ENCODE measurements around the gene RASGEF1B. TPM values are rescaled to one million over a fixed set of nuclear protein-coding genes. Genes with fewer than 3 reads are reported as not detected.
A peak's percentile ranks its signal among the peaks of the same experiment; 100 is the strongest.

RASGEF1B gene
- total RNA-seq, 1 donor from 2014 or later = 43.7 TPM

GRCh38 chr4:81465406-81466340 lies 6.0 kb downstream of the RASGEF1B start:
- TF ChIP-seq, protein P1, sequence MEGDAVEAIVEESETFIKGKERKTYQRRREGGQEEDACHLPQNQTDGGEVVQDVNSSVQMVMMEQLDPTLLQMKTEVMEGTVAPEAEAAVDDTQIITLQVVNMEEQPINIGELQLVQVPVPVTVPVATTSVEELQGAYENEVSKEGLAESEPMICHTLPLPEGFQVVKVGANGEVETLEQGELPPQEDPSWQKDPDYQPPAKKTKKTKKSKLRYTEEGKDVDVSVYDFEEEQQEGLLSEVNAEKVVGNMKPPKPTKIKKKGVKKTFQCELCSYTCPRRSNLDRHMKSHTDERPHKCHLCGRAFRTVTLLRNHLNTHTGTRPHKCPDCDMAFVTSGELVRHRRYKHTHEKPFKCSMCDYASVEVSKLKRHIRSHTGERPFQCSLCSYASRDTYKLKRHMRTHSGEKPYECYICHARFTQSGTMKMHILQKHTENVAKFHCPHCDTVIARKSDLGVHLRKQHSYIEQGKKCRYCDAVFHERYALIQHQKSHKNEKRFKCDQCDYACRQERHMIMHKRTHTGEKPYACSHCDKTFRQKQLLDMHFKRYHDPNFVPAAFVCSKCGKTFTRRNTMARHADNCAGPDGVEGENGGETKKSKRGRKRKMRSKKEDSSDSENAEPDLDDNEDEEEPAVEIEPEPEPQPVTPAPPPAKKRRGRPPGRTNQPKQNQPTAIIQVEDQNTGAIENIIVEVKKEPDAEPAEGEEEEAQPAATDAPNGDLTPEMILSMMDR (IDR thresholded peaks at IDR 0.05) = no peak
- ATAC-seq (ENCODE audit: low read depth) (no peak), DNase-seq (no peak)
- intact Hi-C loops (cut with micrococcal nuclease) = no loop called here
- no peaks in the 10 kb centered on the region for H3K9me3 Mint-ChIP-seq
- H3K4me1 Mint-ChIP-seq = peaks cover 85% of the 10 kb centered on the region
- no peak overlapping the region for H3K4me3 Mint-ChIP-seq
- ChIA-PET CTCF (interaction anchor here (1.1 to 9.6 kb wide), 10 partner anchors 13 to 895 kb away, joined by 3 to 239 read pairs (median 6); no protein-coding TSS in a partner anchor), POLR2A (interaction anchor here (0.6 to 0.8 kb wide), 2 partner anchors 156 to 379 kb away, joined by 3 read pairs; no protein-coding TSS in a partner anchor)
- no peaks in the 10 kb centered on the region for H3K27me3 Mint-ChIP-seq
- no peak overlapping the region for H3K27ac Mint-ChIP-seq
- H3K36me3 Mint-ChIP-seq (ENCODE audit: low read depth) = peaks cover 51% of the 10 kb centered on the region

DNA sequence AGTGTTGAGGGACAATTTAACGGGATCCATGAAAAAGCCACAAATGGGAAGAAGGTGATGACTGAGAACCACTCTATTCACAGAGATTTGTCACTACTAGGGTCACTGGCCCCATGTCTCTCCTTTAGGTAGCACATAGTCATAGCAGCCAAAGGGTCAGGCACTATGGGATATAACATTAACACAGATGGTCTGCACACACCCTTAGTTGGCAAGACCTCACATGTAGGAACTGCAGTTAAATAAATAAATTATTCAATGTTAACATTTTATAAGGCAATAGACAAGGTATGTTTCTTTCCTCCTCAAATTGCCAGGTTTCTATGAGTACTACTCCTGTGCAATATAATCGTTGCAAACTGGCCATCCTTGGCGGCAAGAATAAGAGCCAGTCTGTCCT lies 10.9 kb downstream of the RASGEF1B start:
- Mint-ChIP-seq H3K4me3 (no peak overlapping the region), H3K4me1 (peaks cover 72% of the 10 kb centered on the region), H3K9me3 (no peaks in the 10 kb centered on the region), H3K27ac (no peak overlapping the region), H3K36me3 (ENCODE audit: low read depth) (peaks cover 78% of the 10 kb centered on the region), H3K27me3 (no peaks in the 10 kb centered on the region)
- no peak for DNase-seq
- intact Hi-C loops (cut with micrococcal nuclease) = no loop called here
- ChIA-PET POLR2A (interaction anchor here (1.6 kb wide), 1 partner anchor 11 kb away, joined by 4 read pairs; the partner anchor contains the start of gene RASGEF1B), CTCF (no interaction called here)
- TF ChIP-seq, protein P1 (IDR thresholded peaks at IDR 0.05) = no peak
- no peak for ATAC-seq (ENCODE audit: low read depth)

GRCh38 chr4:81460191-81460701 lies 11.5 kb downstream of the RASGEF1B start:
- no peak for DNase-seq
- intact Hi-C loops (cut with micrococcal nuclease) = no loop called here
- peaks cover 79% of the 10 kb centered on the region for H3K36me3 Mint-ChIP-seq (ENCODE audit: low read depth)
- TF ChIP-seq, protein P1 (IDR thresholded peaks at IDR 0.05) = no peak
- H3K4me3 Mint-ChIP-seq = no peak overlapping the region
- peak overlapping the region; percentile 59 for H3K27ac Mint-ChIP-seq
- no peaks in the 10 kb centered on the region for H3K9me3 Mint-ChIP-seq
- CTCF ChIA-PET = no interaction called here
- peaks cover 74% of the 10 kb centered on the region for H3K4me1 Mint-ChIP-seq
- no peaks in the 10 kb centered on the region for H3K27me3 Mint-ChIP-seq
- POLR2A ChIA-PET = interaction anchor here (1.6 kb wide), 1 partner anchor 11 kb away, joined by 4 read pairs; the partner anchor contains the start of gene RASGEF1B
- no peak for ATAC-seq (ENCODE audit: low read depth)

- DNase-seq = no peak
- H3K36me3 Mint-ChIP-seq (ENCODE audit: low read depth) = peaks cover 81% of the 10 kb centered on the region
- H3K9me3 Mint-ChIP-seq = no peaks in the 10 kb centered on the region
- H3K27me3 Mint-ChIP-seq = no peaks in the 10 kb centered on the region
- intact Hi-C loops (cut with micrococcal nuclease) = no loop called here
- ATAC-seq (ENCODE audit: low read depth) = no peak
- ChIA-PET CTCF (interaction anchor here (1.5 to 1.7 kb wide), 2 partner anchors 8 to 454 kb away, joined by 3 to 6 read pairs; no protein-coding TSS in a partner anchor), POLR2A (interaction anchor here (1.6 kb wide), 1 partner anchor 12 kb away, joined by 4 read pairs; the partner anchor contains the start of gene RASGEF1B)
- no peak overlapping the region for H3K4me3 Mint-ChIP-seq
- peaks cover 75% of the 10 kb centered on the region for H3K4me1 Mint-ChIP-seq
- peak overlapping the region; percentile 9 for H3K27ac Mint-ChIP-seq
- TF ChIP-seq, protein P1 (IDR thresholded peaks at IDR 0.05) = no peak
These were observed 12.5 kb downstream of the RASGEF1B start for GRCh38 chr4:81459228-81459627.
